NT2/D1 (cell line): ENCODE measurements around the gene SDK1.

Experiments
- SUZ12 ChIP-seq: IDR thresholded peaks from 2 replicates; pipeline ENCODE4 v1.6.1; 2011; ENCODE audit not compliant: insufficient read length, insufficient read depth; ENCODE audit errors: extremely low read depth
- YY1 ChIP-seq: IDR thresholded peaks from 2 replicates; pipeline ENCODE4 v1.6.1; 2011; ENCODE audit not compliant: insufficient read length, insufficient read depth
- ZNF274 ChIP-seq: IDR thresholded peaks from 2 replicates; pipeline ENCODE4 v1.6.1; 2011; ENCODE audit warnings: mild to moderate bottlenecking, low read depth, low read length

GRCh38 chr7:3960942-3961341, 659.9 kb downstream of the SDK1 start:
- TF ChIP-seq YY1 (no peak), ZNF274 (no peak), SUZ12 (no peak)
